ENCODE measurements around the gene ADPRHL1. TPM values are rescaled to one million over a fixed set of nuclear protein-coding genes. Genes with fewer than 3 reads are reported as not detected.

Gene ADPRHL1
- total RNA-seq, 1 donor from 2014 or later: 0.20 TPM

DNA sequence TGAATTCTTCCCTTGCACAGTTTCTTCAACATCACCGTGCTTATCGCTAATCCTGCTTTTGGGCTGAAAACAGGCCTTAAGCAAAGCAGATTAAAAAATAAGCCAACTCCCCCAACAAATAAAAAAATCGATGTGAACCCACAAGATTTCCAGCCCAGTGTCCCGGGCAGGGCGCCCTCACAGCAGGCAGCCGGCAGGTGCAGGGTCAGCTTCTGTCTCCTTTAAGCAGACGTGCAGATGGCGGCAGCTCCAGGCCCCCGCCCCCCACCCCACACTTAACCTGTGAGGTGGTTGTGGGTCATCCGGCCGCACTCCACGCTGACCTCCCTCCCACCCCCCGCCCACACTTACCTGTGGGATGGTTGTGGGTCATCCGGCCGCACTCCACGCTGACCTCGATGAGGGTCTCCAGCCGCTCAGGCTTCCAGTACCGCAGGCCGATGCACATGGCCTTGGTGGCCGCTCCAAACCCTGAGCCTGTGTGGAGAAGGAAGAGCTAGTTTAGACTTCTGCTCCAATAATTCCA, 19.8 kb downstream of the ADPRHL1 start:
- DNase-seq (ENCODE audit: low read depth in 2 of 2): no peak

DNA sequence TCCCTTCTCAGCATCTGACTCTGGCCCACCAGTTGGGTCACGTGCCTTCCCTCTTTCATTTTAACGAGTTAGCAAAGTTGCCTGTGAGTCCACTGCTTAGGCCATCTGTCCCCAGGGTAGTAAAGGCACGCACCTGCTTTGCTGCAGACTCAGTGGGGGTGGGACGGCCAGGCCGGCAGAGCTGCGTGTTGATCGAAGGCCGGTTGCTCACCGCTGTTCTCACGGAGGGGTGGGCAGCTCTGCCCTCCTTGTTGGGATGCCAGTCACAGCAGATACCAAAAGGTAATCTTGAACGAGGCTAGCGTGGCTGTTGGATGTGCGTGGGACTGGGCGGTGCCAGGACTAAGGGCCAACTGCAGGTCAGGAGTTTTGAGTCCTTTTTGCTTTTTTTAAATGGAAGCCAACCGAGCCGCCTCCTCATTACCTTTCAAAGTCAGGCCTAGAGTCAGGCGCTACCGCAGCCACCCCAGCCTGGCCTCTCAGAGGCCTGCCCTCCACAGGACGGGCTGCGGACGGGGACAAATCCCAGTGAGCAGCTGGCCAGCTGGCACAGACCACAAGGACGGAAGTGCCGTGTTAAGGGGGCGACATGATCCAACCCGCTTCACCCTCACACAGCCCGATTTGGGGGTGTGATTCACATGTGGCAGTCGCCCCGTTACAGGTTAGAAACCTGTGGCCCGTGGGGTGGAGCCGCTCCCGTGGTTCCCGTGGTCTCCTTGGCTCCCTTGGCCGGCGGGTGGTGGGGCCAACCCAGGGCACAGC, 20.6 kb downstream of the ADPRHL1 start:
- DNase-seq (ENCODE audit: low read depth in 2 of 2): no peak

DNA sequence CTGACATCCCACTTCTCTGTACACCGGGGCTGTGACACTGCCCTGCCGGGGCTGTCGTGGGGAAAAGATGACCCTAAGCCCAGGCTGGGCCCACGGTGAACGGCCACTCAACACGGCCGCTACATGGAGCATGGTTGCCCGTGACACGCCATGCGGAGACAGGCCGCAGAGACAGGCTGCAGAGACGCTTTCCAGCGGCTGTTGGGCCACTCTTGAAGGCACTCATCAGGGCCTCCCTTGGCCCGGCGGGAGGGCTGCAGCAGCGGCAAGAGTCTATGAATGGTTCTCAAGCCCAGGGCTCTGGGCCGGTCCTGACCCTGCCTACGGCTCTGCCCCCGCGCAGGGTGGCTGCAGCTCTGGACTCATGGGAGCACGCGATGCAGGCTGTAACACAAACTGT, 22.1 kb downstream of the ADPRHL1 start:
- DNase-seq (ENCODE audit: low read depth in 2 of 2): no peak

DNA sequence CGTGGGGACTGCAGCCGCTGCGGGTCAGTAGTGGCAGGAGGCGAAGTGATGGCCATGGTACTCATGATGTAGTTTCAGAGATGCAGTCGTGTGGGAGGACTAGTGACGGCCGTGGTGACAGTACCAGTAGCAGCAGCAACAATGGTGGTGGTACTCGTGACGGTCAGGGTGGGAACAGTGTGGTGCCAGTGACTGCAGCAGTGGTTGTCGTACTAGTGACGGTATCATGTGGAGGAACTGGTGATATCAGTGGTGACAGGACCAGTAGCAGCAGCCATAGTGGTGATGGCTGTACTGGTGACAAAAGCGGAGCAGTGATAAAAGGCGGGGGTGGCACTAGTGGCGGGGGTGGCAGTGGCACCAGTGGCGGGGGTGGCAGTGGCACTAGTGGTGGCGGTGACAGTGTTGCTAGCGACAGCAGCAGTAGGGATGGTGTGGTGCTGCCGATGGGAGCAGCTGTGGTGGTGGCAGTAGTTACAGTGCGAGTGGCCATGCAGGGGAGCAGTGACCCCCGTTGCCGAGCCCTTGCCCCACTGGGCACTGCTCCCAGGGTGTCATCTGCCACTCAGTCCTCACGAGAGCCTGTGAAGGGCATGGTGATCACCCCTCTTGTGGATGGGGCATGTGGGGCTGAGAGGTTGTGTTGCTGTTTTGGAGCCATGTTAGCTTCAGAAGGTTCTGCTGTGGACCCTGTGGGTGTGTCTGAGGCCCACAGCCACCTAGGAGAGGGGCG, 22.7 kb downstream of the ADPRHL1 start:
- no peak for DNase-seq (ENCODE audit: low read depth in 2 of 2)

DNA sequence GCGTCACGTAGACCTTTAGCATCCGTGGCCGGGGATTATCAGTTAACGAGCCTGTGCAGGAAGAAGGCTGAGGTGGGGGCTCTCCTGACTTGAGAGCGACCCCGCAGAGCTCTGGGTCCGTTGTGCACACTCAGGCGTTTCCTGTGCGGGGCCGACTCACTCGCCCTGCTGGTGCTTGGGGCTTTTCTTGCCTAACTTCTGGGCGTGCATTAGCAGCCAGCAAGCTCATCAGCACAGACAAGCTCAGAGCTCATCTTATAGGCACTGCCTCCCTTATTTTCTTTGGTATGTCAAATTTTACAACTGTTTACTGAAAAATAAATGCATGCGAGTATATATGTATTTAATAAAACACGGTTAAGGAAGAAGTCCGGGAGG, 23.7 kb downstream of the ADPRHL1 start:
- no peak for DNase-seq (ENCODE audit: low read depth in 2 of 2)

DNA sequence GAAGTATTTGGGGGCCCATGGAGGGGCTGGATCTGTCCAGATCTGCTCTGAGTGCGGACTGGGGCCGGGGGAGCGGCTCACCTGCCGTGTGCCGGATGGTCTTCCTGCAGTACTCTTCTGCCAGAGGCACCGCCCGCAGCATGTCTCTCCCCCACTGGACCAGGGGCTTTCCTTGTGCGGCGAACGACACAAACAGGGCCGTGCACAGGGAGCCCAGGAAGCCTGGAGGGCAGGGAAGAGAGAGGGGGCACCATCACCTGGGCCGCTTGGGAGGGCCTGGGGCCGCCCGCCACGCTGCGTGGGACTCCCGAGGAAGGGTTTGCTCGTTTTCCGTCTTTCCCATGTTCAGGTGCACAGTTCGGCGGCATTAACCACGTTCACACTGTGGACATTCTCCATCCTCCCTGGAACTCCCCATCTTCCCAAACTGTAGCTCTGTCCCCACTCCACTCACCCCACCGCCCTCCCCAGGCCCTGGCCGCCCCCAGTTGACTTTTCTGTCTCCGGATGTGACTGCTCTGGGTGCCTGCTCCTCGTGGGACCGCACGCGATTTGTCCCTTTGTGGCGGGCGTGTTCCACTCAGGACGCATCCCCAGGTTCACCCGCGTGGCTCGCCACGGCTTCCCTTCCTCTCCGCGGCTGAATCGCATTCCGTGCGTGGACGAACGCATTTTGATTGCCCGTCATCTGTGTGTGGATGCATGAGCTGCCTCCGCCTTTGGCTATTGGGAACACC, 24.2 kb downstream of the ADPRHL1 start:
- no peak for DNase-seq (ENCODE audit: low read depth in 2 of 2)

DNA sequence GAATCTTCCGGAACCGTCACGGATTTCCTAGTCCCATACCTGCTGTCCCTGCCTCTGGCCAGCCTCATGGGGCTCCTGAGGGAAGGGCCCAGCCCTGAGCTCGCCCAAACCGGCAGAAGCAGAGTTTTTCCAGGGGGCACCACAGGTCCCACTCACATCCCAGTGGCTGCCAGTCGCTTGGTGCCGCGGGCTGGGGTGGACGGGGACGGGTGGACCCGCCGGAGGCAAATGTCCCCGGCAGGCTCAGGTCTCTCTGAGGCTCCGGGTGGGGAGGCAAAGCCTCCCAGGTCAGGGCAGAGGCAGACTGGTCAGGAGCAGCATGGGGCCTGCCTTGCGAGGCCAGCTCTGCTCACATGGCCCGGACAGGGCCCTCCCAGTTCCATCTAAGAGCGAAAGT, 24.8 kb downstream of the ADPRHL1 start:
- DNase-seq (ENCODE audit: low read depth in 2 of 2): no peak

DNA sequence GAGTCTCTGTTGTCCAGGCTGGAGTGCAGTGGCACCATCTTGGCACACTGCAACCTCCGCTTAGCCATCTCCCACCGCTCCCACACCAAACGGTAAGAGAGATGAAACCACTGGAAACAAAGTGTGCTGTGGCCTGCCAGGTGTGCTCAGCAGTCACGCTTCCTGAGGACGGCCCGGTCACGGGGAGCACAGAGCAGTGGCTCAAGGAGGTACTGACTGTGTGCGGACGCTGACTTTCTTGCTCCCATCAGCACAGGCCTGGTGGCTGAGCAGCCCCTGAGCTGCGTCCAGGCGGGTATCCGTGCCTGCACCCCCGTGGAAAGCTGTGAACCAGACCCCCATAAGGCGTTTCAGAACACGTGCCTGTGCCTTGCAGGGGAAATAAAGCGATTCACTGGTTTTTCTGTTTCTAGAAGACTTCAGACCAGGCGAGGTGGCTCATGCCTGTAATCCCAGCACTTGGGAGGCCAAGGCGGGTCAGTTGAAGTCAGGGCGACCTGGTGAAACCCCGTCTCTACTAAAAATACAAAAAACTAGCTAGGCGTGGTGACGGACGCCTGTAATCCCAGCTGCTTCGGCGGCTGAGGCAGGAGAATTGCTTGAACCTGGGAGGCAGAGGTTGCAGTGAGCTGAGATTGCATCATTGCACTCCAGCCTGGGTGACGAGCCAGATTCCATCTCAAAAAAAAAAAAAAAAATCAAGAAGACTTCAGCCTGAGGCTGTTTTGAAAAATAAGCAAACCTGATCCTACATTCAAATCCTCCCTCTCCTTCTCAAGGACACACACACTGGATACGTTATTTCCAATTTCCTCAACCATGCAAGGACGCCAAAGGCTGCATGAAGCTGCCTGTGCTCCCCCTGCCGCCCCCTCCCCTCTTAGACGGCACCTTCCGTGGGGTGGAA, 25.5 kb downstream of the ADPRHL1 start:
- no peak for DNase-seq (ENCODE audit: low read depth in 2 of 2)

DNA sequence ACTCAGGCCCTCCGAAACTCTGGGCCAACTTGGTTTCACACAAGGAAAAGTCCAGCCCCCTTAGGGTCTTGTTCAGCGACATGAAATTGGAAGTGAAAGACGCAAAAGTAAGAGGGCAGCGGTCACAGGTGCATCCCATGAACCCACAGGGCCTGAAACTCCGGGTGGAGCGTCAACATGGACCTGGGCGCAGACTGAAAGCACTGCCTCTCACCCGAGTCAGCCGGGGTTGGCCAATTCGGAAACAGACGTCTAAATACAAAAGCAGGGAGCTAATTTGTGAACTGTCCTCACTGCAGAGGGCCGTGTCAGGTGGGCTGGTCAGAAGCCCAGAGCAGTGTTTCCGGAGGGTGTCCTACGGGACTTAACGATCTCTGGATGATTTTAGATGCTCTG, 26.7 kb downstream of the ADPRHL1 start:
- DNase-seq (ENCODE audit: low read depth in 2 of 2): no peak

DNA sequence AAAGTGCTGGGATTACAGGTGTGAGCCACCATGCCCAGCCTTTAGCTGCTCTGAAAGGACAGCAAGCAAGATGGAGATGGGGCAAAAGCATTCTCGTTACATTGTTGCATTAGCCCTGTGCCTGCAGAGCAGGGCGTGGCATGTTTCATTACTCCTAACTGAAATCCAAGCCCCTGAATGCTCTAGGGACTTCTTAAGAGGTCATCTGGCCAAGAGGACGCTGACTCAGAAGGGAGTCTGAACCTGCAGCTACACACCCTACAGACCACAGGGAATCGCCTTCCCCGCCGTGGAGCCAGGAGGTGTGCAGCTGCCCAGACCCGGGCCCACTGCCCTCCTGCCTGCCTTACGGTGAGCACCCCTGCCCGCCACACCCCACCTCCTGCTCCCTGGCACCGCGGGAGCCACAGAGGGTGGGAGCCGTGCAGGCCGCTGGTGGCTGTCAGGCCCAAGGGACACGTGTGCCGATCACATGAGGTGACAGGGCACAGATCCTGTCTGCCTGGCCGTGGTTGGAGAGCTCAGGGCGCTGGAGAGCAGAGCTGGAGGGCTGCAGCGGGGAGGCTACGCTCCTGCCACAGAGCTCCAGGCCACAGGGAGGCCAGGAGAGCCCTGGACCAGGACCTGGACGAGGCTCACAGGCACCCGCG, 27.2 kb downstream of the ADPRHL1 start:
- DNase-seq (ENCODE audit: low read depth in 2 of 2): no peak

DNA sequence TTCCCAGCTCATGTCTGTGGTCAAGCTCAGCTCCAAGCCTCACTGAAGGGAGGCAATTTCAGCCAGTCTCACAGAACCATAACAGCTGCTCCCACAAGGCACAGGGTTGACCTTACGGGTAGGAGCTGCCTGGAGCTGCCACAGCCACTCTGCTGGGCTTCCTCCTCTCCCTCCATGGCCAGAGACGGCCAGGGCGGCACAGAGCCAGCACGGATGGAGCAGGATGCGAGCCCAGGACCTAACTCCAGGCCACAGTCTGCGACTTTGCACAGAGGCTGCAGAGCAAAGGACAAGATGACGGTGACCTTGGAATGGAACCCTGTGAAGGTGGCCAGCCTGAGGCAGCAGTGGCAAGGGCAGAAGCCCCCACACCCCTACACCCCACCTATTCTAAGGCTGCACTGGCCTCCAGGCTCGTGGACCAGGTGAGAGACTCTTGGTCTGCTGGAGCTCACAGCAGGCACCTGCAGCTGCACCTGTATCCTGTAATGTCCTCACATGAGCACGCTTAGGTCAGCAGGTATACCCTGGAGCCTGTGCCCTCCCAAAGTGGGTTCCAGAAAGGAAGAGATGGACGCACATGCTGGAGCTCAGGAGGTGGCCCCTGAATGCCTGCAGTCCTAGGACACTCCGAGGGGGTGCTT, 29.6 kb downstream of the ADPRHL1 start:
- no peak for DNase-seq (ENCODE audit: low read depth in 2 of 2)

DNA sequence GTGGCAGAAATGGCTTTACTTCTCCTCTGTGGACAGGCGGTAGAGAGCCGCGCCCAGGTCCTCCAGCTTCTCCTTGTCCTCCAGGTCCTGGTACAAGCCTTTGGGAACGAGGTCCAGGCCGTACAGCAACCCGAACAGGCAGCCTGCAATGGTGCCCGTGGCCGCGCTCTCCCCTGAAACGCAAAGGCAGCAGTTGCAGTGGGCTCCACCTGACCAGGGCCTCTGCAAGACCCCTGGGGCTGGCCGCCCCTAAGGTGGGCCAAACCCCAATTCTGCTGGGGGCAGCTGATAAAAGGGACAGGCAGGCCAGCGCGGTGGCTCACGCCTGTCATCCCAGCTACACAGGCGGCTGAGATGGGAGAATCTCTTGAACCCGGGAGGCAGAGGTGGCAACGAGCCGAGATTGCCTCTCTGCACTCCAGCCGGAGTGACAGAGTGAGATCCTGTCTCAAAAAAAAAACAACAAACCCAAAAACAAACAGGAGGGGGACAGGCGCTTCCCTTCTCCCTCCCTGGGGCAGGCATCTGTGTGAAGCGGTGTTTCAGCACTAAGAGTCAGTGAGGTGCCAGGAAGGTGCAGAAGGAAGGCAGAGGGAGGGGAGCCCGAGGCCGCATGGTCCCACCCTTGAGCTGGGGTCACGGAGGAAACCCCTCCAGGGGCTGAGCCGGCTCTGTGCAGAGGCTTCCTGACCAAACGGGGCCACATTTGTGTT, 30.3 kb downstream of the ADPRHL1 start:
- no peak for DNase-seq (ENCODE audit: low read depth in 2 of 2)

DNA sequence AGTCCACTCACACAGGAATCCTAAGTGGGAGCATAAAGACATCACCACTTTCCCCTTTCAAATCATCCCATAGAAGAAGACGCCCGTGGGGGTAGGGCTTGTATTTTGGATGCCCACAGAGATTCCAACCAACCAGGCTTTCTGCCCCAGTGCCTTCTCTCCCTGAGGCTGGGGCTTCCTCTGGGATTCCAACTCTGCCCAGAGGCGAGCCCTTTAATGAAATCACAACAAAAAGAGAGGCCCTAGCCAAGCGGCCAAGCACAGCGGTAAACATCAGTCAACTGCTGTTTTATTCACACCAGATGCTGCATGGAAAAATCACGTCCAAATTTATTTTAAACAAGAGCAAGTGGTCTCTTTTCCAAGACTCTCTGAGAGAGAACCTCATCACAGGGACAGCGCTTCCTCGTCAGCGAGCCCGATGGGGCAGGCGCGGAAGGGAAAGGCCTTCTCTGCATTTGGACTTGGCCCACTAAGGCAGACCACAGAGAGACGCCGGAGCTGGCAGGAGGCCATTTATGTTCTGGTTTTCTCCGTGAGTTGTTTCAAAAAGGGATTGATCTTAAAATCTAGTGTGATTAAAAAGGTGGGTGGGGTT, 31.5 kb downstream of the ADPRHL1 start:
- DNase-seq (ENCODE audit: low read depth in 2 of 2): no peak

DNA sequence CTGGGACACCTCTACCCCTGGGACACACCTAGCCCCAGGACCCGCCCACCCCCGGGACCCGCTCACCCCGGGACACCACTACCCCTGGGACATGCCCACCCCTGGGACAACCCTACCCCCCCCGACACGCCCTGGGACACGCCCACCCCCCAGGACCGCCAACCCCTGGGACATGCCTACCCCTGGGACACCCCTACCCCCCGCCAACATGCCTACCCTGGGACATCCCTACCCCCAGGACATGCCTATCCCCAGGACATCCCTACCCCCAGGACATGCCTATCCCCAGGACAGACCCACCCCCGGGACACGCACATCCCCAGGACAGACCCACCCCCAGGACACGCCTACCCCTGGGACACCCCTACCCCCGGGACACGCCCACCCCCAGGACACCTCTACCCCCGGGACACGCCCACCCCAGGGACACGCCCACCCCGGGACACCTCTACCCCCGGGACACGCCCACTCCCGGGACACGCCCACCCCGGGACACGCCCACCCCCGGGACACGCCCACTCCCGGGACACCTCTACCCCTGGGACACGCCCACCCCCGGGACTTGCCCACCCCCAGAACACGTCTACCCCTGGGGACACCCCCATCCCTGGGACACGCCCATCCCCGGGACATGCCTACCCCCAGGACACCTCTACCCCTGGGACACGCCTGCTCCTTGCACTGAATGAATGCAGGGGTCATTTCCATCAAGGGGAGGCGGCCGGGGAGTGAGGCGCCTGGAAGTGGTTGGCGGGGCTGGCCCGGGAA, 32.3 kb downstream of the ADPRHL1 start:
- no peak for DNase-seq (ENCODE audit: low read depth in 2 of 2)

DNA sequence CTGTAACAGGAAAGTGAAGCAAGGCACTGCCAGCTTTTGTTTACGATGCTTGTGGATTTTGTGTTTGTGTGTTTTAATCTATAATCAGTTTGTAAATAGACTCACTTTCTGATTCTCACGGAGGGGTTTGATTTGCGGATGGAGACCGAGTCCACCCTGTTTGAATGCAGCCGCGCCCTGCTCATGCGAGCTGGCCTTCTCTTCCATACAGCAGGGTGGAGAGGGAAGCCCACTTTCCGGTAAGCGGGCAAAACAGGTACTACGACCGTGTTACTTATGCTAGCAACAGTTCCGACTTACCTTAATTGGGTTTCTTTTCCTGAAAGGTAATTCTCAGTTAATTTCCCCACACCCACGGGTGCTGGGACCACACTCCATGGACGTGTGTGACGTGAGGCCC, 33.1 kb downstream of the ADPRHL1 start:
- DNase-seq (ENCODE audit: low read depth in 2 of 2): no peak

DNA sequence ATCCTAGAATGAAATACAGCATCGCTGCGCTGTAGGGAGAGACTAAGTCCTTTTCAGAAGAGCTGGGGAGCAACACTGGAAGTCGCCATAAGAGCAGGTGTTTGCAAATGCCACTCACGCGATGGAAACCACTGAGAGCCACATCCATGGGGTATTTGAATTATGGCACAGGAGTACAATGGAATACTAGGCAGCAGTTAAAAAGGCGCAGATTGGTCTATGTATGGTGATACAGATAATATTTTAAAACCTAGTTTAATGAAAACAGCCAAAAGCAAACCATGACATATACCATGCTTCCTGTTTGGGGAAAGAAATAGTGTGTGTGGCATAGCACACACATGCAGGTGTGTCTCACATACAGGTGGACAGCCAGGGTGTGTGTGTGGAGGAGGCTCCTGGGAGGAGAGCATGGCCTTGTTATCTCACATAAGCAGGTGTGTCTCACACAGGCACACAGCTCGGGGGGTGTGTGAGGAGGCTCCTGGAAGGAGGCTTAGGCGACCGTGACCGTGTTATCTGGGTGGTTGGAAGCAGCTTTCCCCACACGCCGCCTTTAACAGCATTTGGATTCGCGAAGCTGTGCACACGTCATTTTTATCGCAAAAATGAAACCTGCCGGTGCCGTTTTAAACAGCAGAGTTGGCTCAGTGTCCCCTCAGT, 33.6 kb downstream of the ADPRHL1 start:
- DNase-seq (ENCODE audit: low read depth in 2 of 2): no peak

DNA sequence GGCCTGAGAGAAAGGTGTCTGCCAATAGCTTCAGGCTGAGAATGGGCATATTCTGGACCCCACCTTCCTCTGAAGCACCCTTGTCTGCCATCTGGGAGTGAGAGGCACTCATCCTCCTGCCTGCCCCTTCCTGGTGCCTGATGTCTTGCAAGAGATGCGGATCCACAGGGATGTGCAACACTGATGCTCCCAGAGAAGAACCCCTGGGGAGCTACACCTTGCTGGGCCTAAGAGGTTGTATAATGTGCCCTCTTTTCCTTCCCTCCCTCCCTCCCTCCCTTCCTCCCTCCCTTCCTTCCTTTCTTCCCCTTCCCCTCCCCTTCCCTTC, 34.6 kb downstream of the ADPRHL1 start:
- no peak for DNase-seq (ENCODE audit: low read depth in 2 of 2)
